HL-60/S4 treated with retinoic acid at 250 ng/mL for 4 days and 3 days (cell line): ENCODE measurements around the gene ANXA2.

Experiments used
- in situ Hi-C: fragments of 300-500 bp; cut with MboI; formaldehyde crosslinking; loops from 2 replicates; pipeline ENCODE4 v1.7.0; 2022; ENCODE audit warnings: low sequenced_read_pairs

The ANXA2 gene

DNA sequence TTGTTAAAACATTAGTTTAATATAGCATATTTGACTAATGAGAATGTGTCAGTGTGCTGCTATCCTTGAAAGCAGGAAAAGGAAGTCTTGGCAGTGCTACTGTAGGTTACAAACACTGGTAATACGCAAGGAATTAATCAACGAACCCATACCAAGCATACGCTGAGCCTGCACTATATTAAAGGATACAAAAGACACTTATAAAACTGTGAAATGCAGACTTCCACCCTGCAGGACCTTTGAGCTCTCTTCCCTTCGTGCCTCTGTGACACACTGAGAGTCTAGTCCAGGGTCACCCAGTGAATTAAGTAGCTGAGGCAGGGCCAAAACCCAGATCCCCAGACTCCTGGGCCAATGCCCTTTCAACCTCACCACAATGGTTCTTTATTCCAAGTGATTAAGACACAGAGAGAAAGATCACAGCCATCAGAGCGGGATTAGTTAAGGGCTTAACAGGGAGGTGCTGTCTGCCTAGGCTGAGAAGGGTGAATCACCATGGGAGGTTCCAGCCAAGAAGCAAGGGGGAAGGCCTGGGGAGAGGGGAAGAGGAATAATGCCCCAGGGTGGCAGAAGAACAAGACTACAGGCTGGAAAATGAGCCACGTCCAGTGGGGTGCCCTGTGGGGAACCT is 6.8 kb downstream of the ANXA2 start:
- in situ Hi-C loops: no loop called here

DNA sequence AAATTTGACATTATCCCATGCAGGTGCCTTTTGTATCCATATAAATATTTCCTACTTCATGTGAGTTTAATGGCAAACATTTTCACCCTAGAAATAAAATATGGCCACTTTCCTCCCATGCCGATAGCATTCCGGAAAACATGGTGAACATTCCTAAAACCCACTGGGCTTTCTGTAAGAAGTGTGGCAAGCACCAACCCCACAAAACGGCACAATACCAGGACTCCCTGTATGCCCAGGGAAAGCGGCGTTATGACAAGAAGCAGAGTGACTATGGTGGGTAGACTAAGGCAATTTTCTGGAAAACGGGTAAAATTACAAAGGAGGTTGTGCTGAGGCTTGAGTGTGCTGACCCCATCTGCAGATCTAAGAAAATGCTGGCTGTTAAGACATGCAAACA is 7.6 kb downstream of the ANXA2 start:
- in situ Hi-C loops: no loop called here

GRCh38 chr15:60389261-60390077 is 8.3 kb downstream of the ANXA2 start:
- in situ Hi-C loops: no loop called here

DNA sequence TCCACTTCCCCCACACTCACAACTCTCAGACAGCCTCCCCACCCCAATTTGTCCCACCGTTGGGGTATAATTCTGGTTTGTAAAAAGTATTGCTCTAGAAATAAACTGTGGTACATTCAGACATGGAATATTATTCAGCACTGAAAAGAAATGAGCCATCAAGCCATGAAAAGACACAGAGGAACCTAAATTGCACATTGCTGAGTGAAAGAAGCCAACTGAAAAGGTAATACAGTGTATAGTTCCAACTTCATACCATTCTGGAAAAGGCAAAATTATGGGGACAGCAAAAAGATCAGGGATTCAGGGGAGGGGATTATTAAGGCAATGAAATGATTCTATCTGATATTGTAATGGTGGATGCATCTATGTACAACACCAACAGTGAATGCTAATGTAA is 10.5 kb downstream of the ANXA2 start:
- in situ Hi-C loops: no loop called here

- in situ Hi-C loops: no loop called here
These were observed 11.2 kb downstream of the ANXA2 start for GRCh38 chr15:60386615-60387014.

- in situ Hi-C loops: no loop called here
These were observed 11.9 kb downstream of the ANXA2 start for GRCh38 chr15:60385620-60386552.

GRCh38 chr15:60384526-60385126 is 13.2 kb downstream of the ANXA2 start:
- in situ Hi-C loops: no loop called here

- in situ Hi-C loops: no loop called here
These were observed 13.7 kb downstream of the ANXA2 start for GRCh38 chr15:60384053-60384452.

DNA sequence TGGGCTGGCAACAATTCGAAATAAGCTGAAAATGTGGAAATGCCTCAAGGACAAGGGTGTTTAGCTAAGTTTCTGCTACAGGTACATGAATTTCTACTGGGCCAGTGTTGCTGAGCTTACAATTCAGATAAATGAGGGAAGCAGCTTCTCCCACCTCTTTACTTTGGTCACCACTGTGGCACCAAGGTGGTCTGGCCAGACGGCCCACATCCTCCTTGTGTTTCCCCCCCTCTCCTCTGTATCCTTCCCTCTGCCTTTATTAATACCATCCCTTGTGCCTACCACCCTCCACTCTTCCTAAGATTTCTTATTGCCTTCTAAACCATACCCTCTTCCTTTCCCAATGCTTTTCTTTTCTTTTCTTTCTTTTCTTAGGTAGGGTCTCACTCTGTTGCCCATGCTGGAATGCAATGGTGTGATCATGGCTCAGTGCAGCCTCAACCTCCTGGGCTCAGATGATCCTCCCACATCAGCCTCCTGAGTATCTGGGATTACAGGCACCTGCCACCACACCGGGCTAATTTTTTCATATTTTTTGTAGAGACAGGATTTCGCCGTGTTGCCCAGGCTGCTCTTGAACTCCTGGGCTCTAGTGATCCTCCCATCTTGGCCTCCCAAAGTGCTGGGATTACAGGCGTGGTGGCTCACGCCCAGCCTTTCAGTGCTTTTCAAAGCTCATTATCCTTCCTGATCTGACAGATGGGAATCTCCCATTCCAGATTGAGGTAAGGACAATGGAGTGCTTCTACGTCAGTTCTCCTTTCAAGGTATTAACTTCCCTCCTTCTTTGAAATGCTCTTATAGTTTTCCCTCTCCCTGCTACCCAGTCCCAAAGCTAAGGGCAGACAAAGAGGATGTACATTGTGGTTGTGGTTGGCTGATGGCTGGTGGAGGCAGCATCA is 14.8 kb downstream of the ANXA2 start:
- in situ Hi-C loops: no loop called here

DNA sequence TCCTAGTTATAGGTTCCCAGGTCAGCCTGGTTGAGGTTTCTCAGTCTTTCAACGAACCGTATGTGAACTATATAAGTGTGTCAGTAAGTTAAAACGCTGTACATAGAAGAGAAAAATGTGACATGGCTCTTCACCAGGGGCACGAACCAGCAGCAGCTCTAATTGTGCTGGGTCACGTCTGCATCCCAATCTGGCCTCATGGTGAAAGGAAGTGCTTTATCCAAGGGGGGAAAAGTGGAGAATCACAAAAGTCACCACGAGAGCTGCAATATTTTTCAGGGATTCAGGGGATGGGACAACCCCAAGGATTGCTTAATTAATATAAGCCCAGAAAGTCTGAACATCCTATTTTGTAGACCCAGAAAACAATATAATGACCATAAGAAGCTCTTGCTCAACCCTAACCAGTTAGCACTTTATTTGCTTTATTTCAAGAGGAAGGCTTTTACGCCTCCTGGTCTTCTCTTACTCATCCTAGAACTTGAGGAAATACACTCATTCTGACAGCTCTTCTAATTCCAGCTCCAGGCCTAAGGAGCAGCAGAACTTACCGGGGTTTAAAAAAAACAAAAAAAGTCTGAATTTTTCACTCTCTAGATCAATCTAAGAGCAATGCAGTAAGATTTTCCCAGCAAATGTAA is 16.5 kb downstream of the ANXA2 start:
- in situ Hi-C loops: no loop called here

DNA sequence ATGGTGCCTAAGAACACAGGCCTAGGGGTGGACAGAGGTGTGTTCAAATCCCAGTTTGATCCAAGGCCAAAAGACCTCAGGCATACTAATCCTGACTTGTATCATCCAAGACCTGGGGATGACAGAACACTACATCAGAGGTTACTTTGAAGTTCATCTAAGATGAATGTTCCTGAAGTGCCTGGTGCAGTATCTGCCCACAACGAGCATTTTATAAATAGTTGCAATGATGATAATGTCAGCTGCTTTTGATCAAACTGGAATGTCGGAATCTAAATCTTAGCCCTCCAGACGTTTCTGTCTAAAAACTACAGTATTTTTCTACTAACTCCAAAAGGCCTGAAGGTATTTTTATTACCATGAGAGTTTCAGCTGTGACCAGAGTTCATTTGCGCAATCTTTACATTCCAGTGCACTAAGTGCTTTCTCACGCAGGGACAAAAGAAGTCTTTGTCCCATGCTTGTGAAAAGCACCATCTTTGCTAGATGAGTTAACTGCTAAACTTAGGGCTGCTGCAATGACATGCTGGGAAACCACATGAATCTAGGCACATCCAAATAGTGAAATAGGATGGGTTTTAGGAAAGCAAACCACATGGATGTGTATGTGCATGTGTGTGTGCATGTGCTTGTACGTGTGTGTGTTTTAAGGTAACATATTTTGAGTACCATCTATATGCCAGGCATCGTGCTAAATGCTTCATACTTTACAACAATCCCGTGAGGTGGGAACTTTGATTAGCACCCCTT is 18.1 kb downstream of the ANXA2 start:
- in situ Hi-C loops: no loop called here

- in situ Hi-C loops: no loop called here
These were observed 18.6 kb downstream of the ANXA2 start for GRCh38 chr15:60379185-60379524.

DNA sequence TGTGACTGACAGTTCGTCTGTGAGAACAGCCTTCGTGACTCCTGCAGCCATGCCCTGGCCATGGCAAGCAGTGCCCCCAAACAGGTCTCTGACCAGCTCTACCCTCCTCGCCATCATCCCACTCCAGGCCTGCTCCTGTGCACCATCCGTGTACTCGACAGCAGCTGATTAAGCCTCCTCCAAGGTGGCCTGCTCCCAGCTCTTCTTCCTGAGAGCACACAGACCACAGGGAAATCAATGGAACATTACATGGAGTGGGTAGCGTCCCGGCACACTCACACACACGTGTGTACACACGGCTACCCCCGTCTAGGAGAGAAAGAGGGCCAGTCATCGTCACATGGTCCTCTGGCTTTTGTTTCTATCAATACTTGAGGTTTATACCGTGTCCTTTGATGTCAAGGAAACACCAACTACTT is 21.1 kb downstream of the ANXA2 start:
- in situ Hi-C loops: no loop called here

GRCh38 chr15:60375306-60375705 is 22.5 kb downstream of the ANXA2 start:
- in situ Hi-C loops: no loop called here

DNA sequence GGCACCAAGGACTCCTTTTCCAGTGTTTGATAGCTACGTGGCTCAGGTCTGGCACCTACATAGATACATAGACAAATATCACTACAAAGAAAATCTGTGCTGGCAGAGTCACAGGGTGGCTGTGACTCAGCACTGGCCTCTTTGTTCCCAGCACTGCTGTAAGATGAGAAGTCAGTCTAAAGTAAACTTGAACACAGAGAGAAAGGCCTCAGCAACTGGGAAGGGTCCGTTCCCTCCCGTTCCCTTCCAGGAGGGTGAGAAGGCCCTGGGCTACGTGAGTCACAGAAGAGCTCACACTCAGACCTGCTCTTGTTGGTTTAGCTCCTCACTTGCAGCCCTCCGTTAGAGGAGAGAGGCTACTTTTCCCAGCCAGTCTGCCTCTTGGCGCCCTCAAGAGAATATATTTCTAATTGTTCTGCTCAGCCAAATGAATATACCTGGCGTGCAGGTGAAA is 23.1 kb downstream of the ANXA2 start:
- in situ Hi-C loops: no loop called here

GRCh38 chr15:60374209-60374608 is 23.6 kb downstream of the ANXA2 start:
- in situ Hi-C loops: no loop called here

- in situ Hi-C loops: no loop called here
These were observed 24.0 kb downstream of the ANXA2 start for GRCh38 chr15:60373745-60374144.

DNA sequence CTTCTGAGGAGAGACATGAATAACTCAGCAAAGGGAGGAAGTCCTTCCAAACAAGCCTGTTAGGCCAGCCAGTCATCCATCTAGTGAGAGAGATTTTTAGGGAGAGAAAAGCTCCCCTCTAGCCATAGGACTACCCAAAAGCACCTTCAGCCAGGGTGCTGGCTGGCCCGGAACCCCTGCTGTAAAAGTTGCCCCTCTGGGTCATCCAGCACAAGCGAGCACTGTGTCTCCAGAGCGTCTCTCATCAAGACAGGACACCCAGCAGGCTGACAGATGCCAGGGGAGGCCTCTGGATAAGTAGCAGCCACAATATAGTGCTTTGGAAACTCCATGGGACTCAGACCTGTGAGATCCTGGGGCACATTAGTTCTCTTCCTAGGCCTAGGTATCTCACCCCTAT is 24.5 kb downstream of the ANXA2 start:
- in situ Hi-C loops: no loop called here

GRCh38 chr15:60372756-60373155 is 25.0 kb downstream of the ANXA2 start:
- in situ Hi-C loops: no loop called here
